Transverse colon (tissue), 4 donors: Measurements from ENCODE around the gene CD22. TPM values are rescaled to one million over a fixed set of nuclear protein-coding genes. Genes with fewer than 3 reads are reported as not detected.

Experiments
- DNase-seq: peaks from one replicate; pipeline ENCODE4 v3.0.0-alpha.2; 2019
- H3K27ac ChIP-seq, 4 donors: fragments of 200-600 bp; sonication (generic); 2 replicates each; pipeline ENCODE4 v1.5.1; 2016 to 2018; ENCODE audit warnings: inconsistent platforms in 4 of 4
- H3K27me3 ChIP-seq: fragments of 200-600 bp; sonication (generic); 2 replicates; pipeline ENCODE4 v1.5.1; 2017; ENCODE audit warnings: inconsistent platforms
- H3K36me3 ChIP-seq, 4 donors: fragments of 200-600 bp; sonication (generic); 2 replicates each; pipeline ENCODE4 v1.5.1; 2017 to 2019; ENCODE audit warnings: inconsistent platforms in 4 of 4
- H3K4me1 ChIP-seq, 4 donors: fragments of 200-600 bp; sonication (generic); 2 replicates each; pipeline ENCODE4 v1.5.1; 2017 to 2020; ENCODE audit warnings: inconsistent platforms in 4 of 4
- H3K4me3 ChIP-seq, 4 donors: fragments of 200-600 bp; sonication (generic); 1 replicate in 1 of 4; 2 replicates in 3 of 4; pipeline versions ENCODE4 v1.5.1 to v1.6.1; 2017 to 2019; ENCODE audit warnings: inconsistent platforms in 4 of 4
- H3K9me3 ChIP-seq, 2 donors: fragments of 200-600 bp; sonication (generic); 2 replicates each; pipeline ENCODE4 v1.5.1; 2017 to 2019; ENCODE audit warnings: inconsistent platforms in 2 of 2
- CTCF ChIP-seq, 5 experiments: fragments of 200-600 bp in 3 of 5; fragments of 450-650 bp in 2 of 5; sonication (generic) in 3 of 5; IDR thresholded peaks; 1 replicate in 2 of 5; 2 replicates in 3 of 5; pipeline ENCODE4 v1.5.1; 2016 to 2017; ENCODE audit warnings: antibody characterized with exemption in 5 of 5, inconsistent platforms in 3 of 5, mild to moderate bottlenecking in 2 of 5, moderate library complexity in 1 of 5
- EP300 ChIP-seq: sonication (generic); formaldehyde crosslinking; IDR thresholded peaks from one replicate; pipeline ENCODE4 v1.6.1; 2017; ENCODE audit warnings: antibody characterized with exemption, low read depth
- POLR2A ChIP-seq: fragments of 450-650 bp; IDR thresholded peaks from one replicate; pipeline ENCODE4 v1.6.1; 2016; ENCODE audit warnings: antibody characterized with exemption, mild to moderate bottlenecking, moderate library complexity
- POLR2AphosphoS5 ChIP-seq, 3 donors: sonication (generic); formaldehyde crosslinking; IDR thresholded peaks; one replicate each; pipeline ENCODE4 v1.6.1; 2016; ENCODE audit warnings: antibody characterized with exemption in 3 of 3
- WGBS, 2 donors: methylation state at CpG; one replicate each; pipeline ENCODE4 v1.1.5; 2018; ENCODE audit warnings: low coverage in 1 of 2; 5-methylcytosine and 5-hydroxymethylcytosine counted together
- in situ Hi-C, 4 donors: fragments of 200-750 bp; cut with MboI; loops; one replicate each; pipeline versions ENCODE4 v1.15.0 to v1.15.1; 2017; ENCODE audit warnings: low sequenced_read_pairs in 3 of 4, low pct_ligation_motif_present in 1 of 4, low pct_unique_long_range_greater_than_20kb in 1 of 4
- intact Hi-C: fragments of 100-400 bp; cut with DNase I; formaldehyde crosslinking; loops from one replicate; pipeline ENCODE4 v1.15.1; 2023; ENCODE audit warnings: low total_unique reads
- total RNA-seq, 4 donors: library from RNA; depleted of rRNA; stranded (reverse); fragments of >200 nt; gene quantifications; one replicate each; pipeline ENCODE4 v1.1.0, GENCODE V29; 2016

CD22 gene
- total RNA-seq, 4 donors from 2014 or later = 4.4 to 27.7 (median 21.1) TPM; not detected in 1

- H3K36me3 ChIP-seq = no peaks in the 10 kb centered on the region
- no peak overlapping the region for H3K4me3 ChIP-seq
- no peak overlapping the region for H3K27ac ChIP-seq
- intact Hi-C loops (no loop called here), in situ Hi-C loops (no loop called here)
- no peak for TF ChIP-seq EP300
- TF ChIP-seq POLR2AphosphoS5 (IDR thresholded peaks at IDR 0.05) = no peak
- TF ChIP-seq CTCF (IDR thresholded peaks at IDR 0.05) = no peak
- TF ChIP-seq POLR2A = no peak
- H3K9me3 ChIP-seq = no peaks in the 10 kb centered on the region
- WGBS, 2 donors = 59 to 69% methylated on average over 4 to 14 of the region's 14 CpGs
- no peak for DNase-seq
- H3K4me1 ChIP-seq = no peaks in the 10 kb centered on the region
- peaks cover 22% of the 10 kb centered on the region for H3K27me3 ChIP-seq
Observed at GRCh38 chr19:35331551-35332214, 2.7 kb downstream of the CD22 start.

GRCh38 chr19:35332817-35333216 lies 3.8 kb downstream of the CD22 start:
- Histone ChIP-seq H3K9me3 (no peaks in the 10 kb centered on the region), H3K36me3 (no peaks in the 10 kb centered on the region)
- in situ Hi-C loops = no loop called here

GRCh38 chr19:35334144-35334753 lies 5.3 kb downstream of the CD22 start:
- Histone ChIP-seq H3K4me1 (no peaks in the 10 kb centered on the region), H3K36me3 (no peaks in the 10 kb centered on the region), H3K27ac (no peak overlapping the region), H3K9me3 (no peaks in the 10 kb centered on the region), H3K27me3 (peaks cover 22% of the 10 kb centered on the region), H3K4me3 (no peak overlapping the region)
- 67% methylated on average over 4 to 10 of the region's 10 CpGs for WGBS, 2 donors
- TF ChIP-seq POLR2A = no peak
- TF ChIP-seq EP300 = no peak
- TF ChIP-seq CTCF (IDR thresholded peaks at IDR 0.05) = no peak
- TF ChIP-seq POLR2AphosphoS5 (IDR thresholded peaks at IDR 0.05) = no peak
- no peak for DNase-seq
- in situ Hi-C loops (no loop called here), intact Hi-C loops (no loop called here)

More at GRCh38 chr19:35332817-35333216, 3.8 kb downstream of the CD22 start:
- H3K27me3 ChIP-seq = peaks cover 22% of the 10 kb centered on the region
- H3K27ac ChIP-seq = no peak overlapping the region
- H3K4me3 ChIP-seq = no peak overlapping the region
- 50 to 82% methylated on average over 3 to 12 of the region's 12 CpGs for WGBS, 2 donors
- TF ChIP-seq POLR2A (no peak), POLR2AphosphoS5 (IDR thresholded peaks at IDR 0.05) (no peak), EP300 (no peak), CTCF (IDR thresholded peaks at IDR 0.05) (no peak)
- no peaks in the 10 kb centered on the region for H3K4me1 ChIP-seq
- no peak for DNase-seq
- intact Hi-C loops = no loop called here

GRCh38 chr19:35336166-35336955 lies 7.4 kb downstream of the CD22 start:
- in situ Hi-C loops = no loop called here
- no peak for DNase-seq
- Histone ChIP-seq H3K36me3 (no peaks in the 10 kb centered on the region), H3K9me3 (no peaks in the 10 kb centered on the region), H3K27me3 (peaks cover 6% of the 10 kb centered on the region), H3K27ac (no peak overlapping the region), H3K4me3 (no peak overlapping the region), H3K4me1 (no peaks in the 10 kb centered on the region)
- intact Hi-C loops = no loop called here
- 93 to 96% methylated on average over 12 to 21 of the region's 21 CpGs for WGBS, 2 donors
- TF ChIP-seq POLR2A (no peak), POLR2AphosphoS5 (IDR thresholded peaks at IDR 0.05) (no peak), CTCF (IDR thresholded peaks at IDR 0.05) (no peak), EP300 (no peak)
